GM12865 (cell line): Measurements from ENCODE around the gene PSMD1.

Source experiments
- DNase-seq: peaks from one replicate; pipeline ENCODE4 v3.0.0; 2010; ENCODE audit warnings: low read depth
- H3K4me3 ChIP-seq: 2 replicates; pipeline ENCODE4 v1.5.1; 2011; ENCODE audit warnings: mild to moderate bottlenecking, low read depth, low read length, control low read depth
- CTCF ChIP-seq: IDR thresholded peaks from 2 replicates; pipeline ENCODE4 v1.5.1; 2011; ENCODE audit warnings: low read length, control low read depth, low read depth, inconsistent platforms; ENCODE audit not compliant: insufficient read depth; ENCODE audit errors: missing control alignments

The PSMD1 gene

GRCh38 chr2:231152800-231153557 is 96.3 kb downstream of the PSMD1 start:
- TF ChIP-seq CTCF, result no peak
- no peak for DNase-seq
- no peak overlapping the region for H3K4me3 ChIP-seq

- no peak for TF ChIP-seq CTCF
- H3K4me3 ChIP-seq, result no peak overlapping the region
- DNase-seq, result no peak
Measured at GRCh38 chr2:231159306-231159705, 102.6 kb downstream of the PSMD1 start.

- no peak for DNase-seq
- TF ChIP-seq CTCF, result no peak
- no peak overlapping the region for H3K4me3 ChIP-seq
Measured at GRCh38 chr2:231160701-231161100, 104.0 kb downstream of the PSMD1 start.

GRCh38 chr2:231161252-231161839 is 104.7 kb downstream of the PSMD1 start:
- DNase-seq, result no peak
- no peak overlapping the region for H3K4me3 ChIP-seq
- no peak for TF ChIP-seq CTCF

GRCh38 chr2:231161877-231162329 is 105.2 kb downstream of the PSMD1 start:
- no peak for DNase-seq
- no peak overlapping the region for H3K4me3 ChIP-seq
- no peak for TF ChIP-seq CTCF

- TF ChIP-seq CTCF, result no peak
- no peak overlapping the region for H3K4me3 ChIP-seq
- DNase-seq, result no peak
Measured at GRCh38 chr2:231163011-231163410, 106.3 kb downstream of the PSMD1 start.
